ENCODE results near the gene NR2C1. TPM values are rescaled to one million over a fixed set of nuclear protein-coding genes. Genes with fewer than 3 reads are reported as not detected.
A peak's percentile ranks its signal among the peaks of the same experiment; 100 is the strongest.
"Not testable (repeated sequence)": the region's sequence is repeated elsewhere in the genome, so short reads cannot be mapped to it uniquely, and the experiment has no call there.

NR2C1 gene
- polyA plus RNA-seq, 3 donors, result 2.2 to 24.7 (median 6.0) TPM

DNA sequence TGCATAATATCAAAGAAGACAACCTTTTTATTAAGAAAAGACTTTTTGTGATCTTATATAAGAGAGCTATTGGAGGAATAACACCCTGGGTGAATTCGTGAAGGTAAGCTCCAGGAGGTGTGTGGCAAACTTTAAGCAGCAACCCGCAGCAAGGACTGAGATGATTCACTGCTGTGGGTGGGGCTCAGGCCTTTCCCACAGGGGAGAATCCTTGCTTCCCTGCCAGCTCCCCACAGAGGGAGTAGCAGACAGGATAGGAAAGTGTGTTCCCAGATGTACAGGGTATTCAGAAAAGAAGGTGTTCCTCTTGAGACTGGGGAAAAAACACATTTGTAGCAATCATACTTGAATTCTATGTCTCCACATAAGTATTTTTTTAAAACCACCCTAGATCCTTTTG, 79.1 kb downstream of the NR2C1 start:
- H3K27me3 Mint-ChIP-seq (ENCODE audit: low read depth in 3 of 3), result no peaks in the 10 kb centered on the region
- no peak for DNase-seq
- no peak overlapping the region for H2AFZ ChIP-seq (ENCODE audit: insufficient read depth, low read depth, low read length, poor library complexity, severe bottlenecking)
- H3K9me3 Mint-ChIP-seq, result no peaks in the 10 kb centered on the region
- no peak overlapping the region for H3K27ac ChIP-seq (ENCODE audit: low read depth in 1 of 2, low read length in 2 of 2)
- no peaks in the 10 kb centered on the region for H3K27me3 ChIP-seq (ENCODE audit: control insufficient read depth in 2 of 2, insufficient read depth in 2 of 2, low read length in 2 of 2)
- H3K4me3 ChIP-seq (replicated peaks in 1 of 3; ENCODE audit: low read depth in 2 of 3, low read length in 3 of 3), result no peak overlapping the region
- peaks cover 40 to 55% of the 10 kb centered on the region in 2 donors for H3K36me3 Mint-ChIP-seq
- H3K9me3 ChIP-seq (replicated peaks in 1 of 2; ENCODE audit: control insufficient read depth in 1 of 2, insufficient read depth in 1 of 2, low read length in 2 of 2), result no peaks in the 10 kb centered on the region
- peaks cover 34% of the 10 kb centered on the region for H4K20me1 ChIP-seq (ENCODE audit: insufficient read depth, low read length)
- no peak overlapping the region for H3K9ac ChIP-seq (ENCODE audit: insufficient read depth, low read length, poor library complexity, severe bottlenecking)
- peaks cover 13% of the 10 kb centered on the region for H3K4me1 Mint-ChIP-seq
- H3K4me3 Mint-ChIP-seq, result no peak overlapping the region
- H3K27ac Mint-ChIP-seq, result no peak overlapping the region
- peaks cover 0 to 9% of the 10 kb centered on the region in 2 donors for H3K4me1 ChIP-seq (ENCODE audit: control insufficient read depth in 1 of 2, insufficient read depth in 2 of 2, low read length in 2 of 2)
- peaks cover 49% of the 10 kb centered on the region for H3K79me2 ChIP-seq (ENCODE audit: insufficient read depth, low read length)
- H3K36me3 ChIP-seq (replicated peaks in 1 of 2; ENCODE audit: control insufficient read depth in 1 of 2, insufficient read depth in 2 of 2, low read length in 2 of 2), result peaks cover 39 to 62% of the 10 kb centered on the region in 2 donors
- WGBS (ENCODE audit: insufficient coverage), result 100% methylated on average over 1 of the region's 2 CpGs
- intact Hi-C loops (cut with micrococcal nuclease), result no loop called here
- TF ChIP-seq, protein P1, sequence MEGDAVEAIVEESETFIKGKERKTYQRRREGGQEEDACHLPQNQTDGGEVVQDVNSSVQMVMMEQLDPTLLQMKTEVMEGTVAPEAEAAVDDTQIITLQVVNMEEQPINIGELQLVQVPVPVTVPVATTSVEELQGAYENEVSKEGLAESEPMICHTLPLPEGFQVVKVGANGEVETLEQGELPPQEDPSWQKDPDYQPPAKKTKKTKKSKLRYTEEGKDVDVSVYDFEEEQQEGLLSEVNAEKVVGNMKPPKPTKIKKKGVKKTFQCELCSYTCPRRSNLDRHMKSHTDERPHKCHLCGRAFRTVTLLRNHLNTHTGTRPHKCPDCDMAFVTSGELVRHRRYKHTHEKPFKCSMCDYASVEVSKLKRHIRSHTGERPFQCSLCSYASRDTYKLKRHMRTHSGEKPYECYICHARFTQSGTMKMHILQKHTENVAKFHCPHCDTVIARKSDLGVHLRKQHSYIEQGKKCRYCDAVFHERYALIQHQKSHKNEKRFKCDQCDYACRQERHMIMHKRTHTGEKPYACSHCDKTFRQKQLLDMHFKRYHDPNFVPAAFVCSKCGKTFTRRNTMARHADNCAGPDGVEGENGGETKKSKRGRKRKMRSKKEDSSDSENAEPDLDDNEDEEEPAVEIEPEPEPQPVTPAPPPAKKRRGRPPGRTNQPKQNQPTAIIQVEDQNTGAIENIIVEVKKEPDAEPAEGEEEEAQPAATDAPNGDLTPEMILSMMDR (IDR thresholded peaks at IDR 0.05), result no peak
- H3K4me2 ChIP-seq (replicated peaks; ENCODE audit: extremely low read depth, low read length, poor library complexity, severe bottlenecking), result no peak overlapping the region

- Histone ChIP-seq H3K36me3 (replicated peaks in 1 of 2; ENCODE audit: control insufficient read depth in 1 of 2, insufficient read depth in 2 of 2, low read length in 2 of 2) (peaks cover 40 to 66% of the 10 kb centered on the region in 2 donors), H3K79me2 (ENCODE audit: insufficient read depth, low read length) (peaks cover 47% of the 10 kb centered on the region), H4K20me1 (ENCODE audit: insufficient read depth, low read length) (peaks cover 34% of the 10 kb centered on the region)
- DNase-seq; H3K9ac ChIP-seq (ENCODE audit: insufficient read depth, low read length, poor library complexity, severe bottlenecking); H2AFZ ChIP-seq (ENCODE audit: insufficient read depth, low read depth, low read length, poor library complexity, severe bottlenecking); H3K9me3 ChIP-seq (replicated peaks in 1 of 2; ENCODE audit: control insufficient read depth in 1 of 2, insufficient read depth in 1 of 2, low read length in 2 of 2); H3K27me3 ChIP-seq (ENCODE audit: control insufficient read depth in 2 of 2, insufficient read depth in 2 of 2, low read length in 2 of 2); H3K4me3 ChIP-seq (replicated peaks in 1 of 3; ENCODE audit: low read depth in 2 of 3, low read length in 3 of 3); H3K27me3 Mint-ChIP-seq (ENCODE audit: low read depth in 3 of 3); H3K27ac ChIP-seq (ENCODE audit: low read depth in 1 of 2, low read length in 2 of 2); H3K9me3 Mint-ChIP-seq; H3K4me1 Mint-ChIP-seq; H3K4me3 Mint-ChIP-seq; H3K4me1 ChIP-seq (ENCODE audit: control insufficient read depth in 1 of 2, insufficient read depth in 2 of 2, low read length in 2 of 2); intact Hi-C loops (cut with micrococcal nuclease); H3K4me2 ChIP-seq (replicated peaks; ENCODE audit: extremely low read depth, low read length, poor library complexity, severe bottlenecking): not testable (repeated sequence)
- peaks cover 41 to 56% of the 10 kb centered on the region in 2 donors for H3K36me3 Mint-ChIP-seq
- peak overlapping the region in 1 of 7 donors; percentile 44 for H3K27ac Mint-ChIP-seq
- WGBS (ENCODE audit: insufficient coverage), result no CpG with 5 or more reads among the region's 3 CpGs
These were observed 79.6 kb downstream of the NR2C1 start for GRCh38 chr12:94993855-94994254.

Data from CD14-positive monocyte (primary cell).